ENCODE measurements around the gene PARVA.

The PARVA gene

DNA sequence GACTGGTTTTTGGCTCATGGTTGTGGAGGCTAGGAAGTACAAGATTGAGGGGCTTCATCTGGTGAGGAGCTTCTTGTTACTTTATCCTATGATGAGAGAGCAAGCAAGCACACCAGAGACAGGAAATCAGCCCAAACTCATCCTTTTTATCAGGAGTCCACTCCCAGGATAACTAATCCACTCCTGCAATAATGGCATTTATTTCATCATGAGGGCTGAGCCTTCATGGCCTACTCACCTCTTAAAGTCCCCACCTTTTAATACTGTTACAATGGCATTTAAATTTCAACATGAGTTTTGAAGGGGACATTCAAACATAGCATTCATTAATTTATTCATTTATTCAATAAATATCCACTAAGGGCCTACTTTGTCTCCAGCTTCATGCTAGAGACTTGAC lies 60.9 kb downstream of the PARVA start:
- H3K4me3 ChIP-seq (replicated peaks; ENCODE audit: low read depth, low read length) = no peak overlapping the region
- TF ChIP-seq, protein P1, sequence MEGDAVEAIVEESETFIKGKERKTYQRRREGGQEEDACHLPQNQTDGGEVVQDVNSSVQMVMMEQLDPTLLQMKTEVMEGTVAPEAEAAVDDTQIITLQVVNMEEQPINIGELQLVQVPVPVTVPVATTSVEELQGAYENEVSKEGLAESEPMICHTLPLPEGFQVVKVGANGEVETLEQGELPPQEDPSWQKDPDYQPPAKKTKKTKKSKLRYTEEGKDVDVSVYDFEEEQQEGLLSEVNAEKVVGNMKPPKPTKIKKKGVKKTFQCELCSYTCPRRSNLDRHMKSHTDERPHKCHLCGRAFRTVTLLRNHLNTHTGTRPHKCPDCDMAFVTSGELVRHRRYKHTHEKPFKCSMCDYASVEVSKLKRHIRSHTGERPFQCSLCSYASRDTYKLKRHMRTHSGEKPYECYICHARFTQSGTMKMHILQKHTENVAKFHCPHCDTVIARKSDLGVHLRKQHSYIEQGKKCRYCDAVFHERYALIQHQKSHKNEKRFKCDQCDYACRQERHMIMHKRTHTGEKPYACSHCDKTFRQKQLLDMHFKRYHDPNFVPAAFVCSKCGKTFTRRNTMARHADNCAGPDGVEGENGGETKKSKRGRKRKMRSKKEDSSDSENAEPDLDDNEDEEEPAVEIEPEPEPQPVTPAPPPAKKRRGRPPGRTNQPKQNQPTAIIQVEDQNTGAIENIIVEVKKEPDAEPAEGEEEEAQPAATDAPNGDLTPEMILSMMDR (IDR thresholded peaks at IDR 0.05; ENCODE audit: low read length, missing control alignments) = no peak
- DNase-seq (ENCODE audit: low read depth) = no peak

DNA sequence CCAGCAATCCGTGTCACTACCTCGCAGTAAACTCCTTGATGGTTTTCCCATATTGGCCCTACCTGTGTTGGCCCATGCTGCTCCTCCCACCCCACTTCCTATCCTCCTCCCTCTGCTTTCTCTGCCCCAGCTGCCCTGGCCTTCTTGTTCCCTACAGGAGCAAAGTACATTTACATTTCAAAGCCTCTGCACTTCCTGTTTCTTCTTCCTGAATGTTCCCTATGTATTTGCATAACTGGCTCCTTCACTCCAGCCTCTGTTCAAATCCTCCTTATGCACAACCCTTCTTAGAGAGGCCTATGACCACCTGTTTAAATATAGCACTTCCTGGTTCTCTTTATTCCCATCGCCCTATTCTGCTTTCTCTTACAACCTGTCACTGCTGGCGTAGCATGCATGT lies 62.2 kb downstream of the PARVA start:
- no peak overlapping the region for H3K4me3 ChIP-seq (replicated peaks; ENCODE audit: low read depth, low read length)
- DNase-seq (ENCODE audit: low read depth) = no peak
- TF ChIP-seq, protein P1 (IDR thresholded peaks at IDR 0.05; ENCODE audit: low read length, missing control alignments) = no peak

DNA sequence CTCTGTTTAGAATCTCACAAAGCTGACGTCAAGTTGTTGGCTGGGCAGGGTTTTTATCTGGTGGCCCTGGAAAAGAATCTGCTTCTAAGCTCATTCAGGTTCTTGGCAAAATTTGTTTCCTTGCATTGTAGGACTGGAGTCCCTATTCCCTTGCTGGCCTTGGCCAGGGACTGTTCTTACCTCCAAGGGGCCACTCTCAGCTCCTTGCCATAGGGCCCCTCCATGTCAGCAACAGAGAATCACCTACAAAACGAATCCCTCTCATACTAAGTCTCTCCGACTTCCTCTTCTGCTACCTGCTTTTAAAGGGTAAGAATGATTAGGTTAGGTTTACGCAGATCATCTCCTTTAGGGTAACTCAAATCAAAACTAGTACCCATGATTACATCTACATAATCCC lies 63.2 kb downstream of the PARVA start:
- TF ChIP-seq, protein P1 (IDR thresholded peaks at IDR 0.05; ENCODE audit: low read length, missing control alignments) = no peak
- no peak for DNase-seq (ENCODE audit: low read depth)

DNA sequence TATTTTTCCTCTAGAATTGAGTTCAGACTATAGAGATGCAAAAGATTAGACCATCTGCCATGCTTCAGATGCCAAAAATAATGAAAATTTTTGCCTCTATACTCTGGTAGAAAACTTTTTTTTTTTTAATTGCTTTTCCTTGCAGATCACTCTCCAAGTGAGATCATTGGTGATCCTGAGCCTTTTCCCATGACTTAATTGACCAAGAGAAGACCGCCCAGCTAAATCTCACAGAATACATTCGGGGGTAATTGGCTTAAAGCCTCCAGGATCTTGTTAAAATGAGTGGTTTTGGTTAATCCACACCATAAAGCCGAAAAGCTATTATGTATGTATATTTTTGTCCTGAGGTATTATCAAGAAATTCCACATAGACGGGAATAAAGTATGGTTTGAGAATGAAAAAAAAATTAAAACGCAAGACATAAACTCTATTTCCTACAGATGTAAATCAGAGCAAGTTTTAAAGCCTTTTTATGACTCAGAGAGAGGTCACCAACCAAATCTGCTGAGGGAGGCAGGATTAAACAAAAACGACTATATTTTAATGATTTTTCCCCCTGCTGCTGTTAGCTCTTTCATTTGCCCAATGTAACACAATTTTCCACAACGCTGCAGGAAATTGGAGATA lies 64.0 kb downstream of the PARVA start:
- no peak for DNase-seq (ENCODE audit: low read depth)
- H3K4me3 ChIP-seq (replicated peaks; ENCODE audit: low read depth, low read length) = no peak overlapping the region
- TF ChIP-seq, protein P1 (IDR thresholded peaks at IDR 0.05; ENCODE audit: low read length, missing control alignments) = no peak

More for the DNA sequence above, 63.2 kb downstream of the PARVA start:
- H3K4me3 ChIP-seq (replicated peaks; ENCODE audit: low read depth, low read length) = no peak overlapping the region

- H3K4me3 ChIP-seq (replicated peaks; ENCODE audit: low read depth, low read length) = no peak overlapping the region
- DNase-seq (ENCODE audit: low read depth) = no peak
- TF ChIP-seq, protein P1 (IDR thresholded peaks at IDR 0.05; ENCODE audit: low read length, missing control alignments) = no peak
Observed at GRCh38 chr11:12444601-12445000, 67.2 kb downstream of the PARVA start.

DNA sequence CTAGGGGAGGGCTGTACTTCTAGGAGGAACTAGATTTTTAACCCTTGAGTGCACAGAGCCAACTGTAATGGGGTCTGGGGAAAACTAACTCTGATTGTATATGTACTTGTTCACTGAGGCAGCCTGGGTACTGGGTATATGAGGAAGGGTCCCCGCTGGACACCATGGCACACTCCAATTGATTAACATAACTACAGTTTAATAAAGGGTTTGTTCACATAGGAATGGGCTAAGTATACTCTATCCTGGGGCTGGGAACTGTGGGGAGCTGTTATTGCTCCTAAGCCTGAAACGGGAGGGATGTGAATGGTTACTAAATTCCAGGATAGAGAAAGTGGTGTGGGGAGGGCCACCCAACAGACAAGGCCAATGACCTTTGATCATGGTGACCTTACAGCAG lies 67.6 kb downstream of the PARVA start:
- no peak for DNase-seq (ENCODE audit: low read depth)
- H3K4me3 ChIP-seq (replicated peaks; ENCODE audit: low read depth, low read length) = no peak overlapping the region
- TF ChIP-seq, protein P1 (IDR thresholded peaks at IDR 0.05; ENCODE audit: low read length, missing control alignments) = no peak

GRCh38 chr11:12446863-12447262 lies 69.5 kb downstream of the PARVA start:
- TF ChIP-seq, protein P1 (IDR thresholded peaks at IDR 0.05; ENCODE audit: low read length, missing control alignments) = no peak
- no peak for DNase-seq (ENCODE audit: low read depth)
- no peak overlapping the region for H3K4me3 ChIP-seq (replicated peaks; ENCODE audit: low read depth, low read length)

All from fibroblast of pulmonary artery (primary cell).